HL-60/S4 treated with phorbol 12-myristate 13-acetate at 8.2 ng/mL for 4 days and 3 days (cell line): ENCODE measurements around the gene DMRTB1.
"Not testable (repeated sequence)": the region's sequence is repeated elsewhere in the genome, so short reads cannot be mapped to it uniquely, and the experiment has no call there.

Experiments used
- in situ Hi-C: fragments of 300-500 bp; cut with MboI; formaldehyde crosslinking; loops from 2 replicates; pipeline ENCODE4 v1.15.0; 2022; ENCODE audit warnings: low sequenced_read_pairs

The DMRTB1 gene

DNA sequence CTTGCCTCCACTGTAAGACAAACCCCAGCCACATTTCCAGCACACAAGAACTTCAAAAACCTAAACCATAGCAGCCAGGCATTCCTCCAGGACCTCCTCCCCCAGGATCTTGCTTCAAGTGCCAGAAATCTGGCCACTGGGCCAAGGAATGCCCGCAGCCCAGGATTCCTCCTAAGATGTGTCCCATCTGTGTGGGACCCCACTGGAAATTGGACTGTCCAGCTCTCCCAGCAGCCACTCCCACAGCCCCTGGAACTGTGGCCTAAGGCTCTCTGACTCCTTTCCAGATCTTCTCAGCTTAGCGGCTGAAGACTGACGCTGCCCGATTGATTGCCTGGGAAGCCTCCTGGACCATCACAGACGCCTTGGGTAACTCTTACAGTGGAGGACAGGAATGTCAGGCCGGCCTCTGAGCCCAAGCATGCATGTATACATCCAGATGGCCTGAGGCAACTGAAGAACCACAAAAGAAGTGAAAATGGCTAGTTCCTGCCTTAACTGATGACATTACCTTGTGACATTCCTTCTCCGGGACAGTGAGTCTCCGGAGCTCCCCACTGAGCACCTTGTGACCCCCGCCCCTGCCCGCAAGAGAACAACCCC, 24.7 kb upstream of the DMRTB1 start:
- in situ Hi-C loops = not testable (repeated sequence)

DNA sequence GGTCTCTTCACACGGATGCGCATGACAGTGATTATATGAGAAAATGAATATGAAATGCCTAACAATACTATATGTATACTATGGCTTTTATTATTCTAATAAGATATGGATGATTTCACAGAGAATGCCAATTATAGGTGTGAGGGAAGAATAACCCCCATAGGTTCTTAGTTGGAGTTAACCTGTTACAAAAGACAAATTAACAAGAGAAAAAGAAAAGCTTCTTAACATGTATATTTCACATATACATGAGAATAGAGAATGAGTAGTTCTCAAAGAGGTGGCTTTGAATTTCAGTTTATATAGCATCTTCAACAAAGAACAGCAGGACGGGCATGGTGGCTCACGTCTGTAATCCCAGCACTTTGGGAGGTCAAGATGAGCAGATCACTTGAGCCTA, 24.0 kb upstream of the DMRTB1 start:
- in situ Hi-C loops = no loop called here

DNA sequence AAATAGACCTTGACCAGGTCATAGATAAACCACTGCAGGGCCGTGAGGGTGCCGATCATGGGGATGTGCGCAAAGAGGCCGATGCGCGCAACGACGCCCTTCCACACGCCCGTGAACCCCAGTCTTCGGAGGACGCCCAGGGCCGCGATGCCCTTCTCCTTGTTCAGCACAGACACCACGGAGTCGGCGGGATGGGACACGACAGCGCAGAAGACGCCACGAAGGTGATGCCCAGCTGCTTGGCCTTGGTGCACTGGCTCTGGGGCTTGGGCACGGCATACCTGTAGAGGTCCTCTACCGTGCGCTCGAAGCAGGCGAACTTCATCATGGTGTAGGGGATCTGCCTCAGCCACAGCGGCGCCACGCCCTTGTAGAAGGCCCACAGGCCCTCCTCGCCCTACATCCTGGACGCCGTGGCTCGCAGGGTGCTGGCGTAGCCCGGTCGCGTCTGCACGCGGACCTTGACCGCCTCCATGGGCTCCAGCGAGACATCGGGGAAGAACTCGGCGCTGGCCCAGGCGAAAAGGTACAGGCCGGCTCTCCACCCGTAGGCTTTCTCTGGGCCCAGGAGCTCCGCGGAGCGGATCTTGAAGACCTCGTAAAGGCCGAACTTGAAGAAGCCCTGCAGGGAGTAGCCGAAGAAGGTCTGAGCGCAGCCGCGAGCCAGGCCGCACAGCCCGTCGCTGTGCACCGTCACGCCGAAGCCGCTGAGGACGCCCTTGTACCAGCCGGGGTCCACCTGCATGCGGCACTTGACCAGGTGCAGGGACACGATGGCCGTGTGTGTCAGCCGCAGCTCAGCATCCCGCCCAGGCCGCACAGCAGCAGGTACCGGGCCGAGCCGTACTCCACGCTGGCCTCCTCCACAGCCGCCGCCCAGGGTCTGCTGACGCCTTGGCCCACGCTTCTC, 20.5 kb upstream of the DMRTB1 start:
- in situ Hi-C loops = no loop called here

DNA sequence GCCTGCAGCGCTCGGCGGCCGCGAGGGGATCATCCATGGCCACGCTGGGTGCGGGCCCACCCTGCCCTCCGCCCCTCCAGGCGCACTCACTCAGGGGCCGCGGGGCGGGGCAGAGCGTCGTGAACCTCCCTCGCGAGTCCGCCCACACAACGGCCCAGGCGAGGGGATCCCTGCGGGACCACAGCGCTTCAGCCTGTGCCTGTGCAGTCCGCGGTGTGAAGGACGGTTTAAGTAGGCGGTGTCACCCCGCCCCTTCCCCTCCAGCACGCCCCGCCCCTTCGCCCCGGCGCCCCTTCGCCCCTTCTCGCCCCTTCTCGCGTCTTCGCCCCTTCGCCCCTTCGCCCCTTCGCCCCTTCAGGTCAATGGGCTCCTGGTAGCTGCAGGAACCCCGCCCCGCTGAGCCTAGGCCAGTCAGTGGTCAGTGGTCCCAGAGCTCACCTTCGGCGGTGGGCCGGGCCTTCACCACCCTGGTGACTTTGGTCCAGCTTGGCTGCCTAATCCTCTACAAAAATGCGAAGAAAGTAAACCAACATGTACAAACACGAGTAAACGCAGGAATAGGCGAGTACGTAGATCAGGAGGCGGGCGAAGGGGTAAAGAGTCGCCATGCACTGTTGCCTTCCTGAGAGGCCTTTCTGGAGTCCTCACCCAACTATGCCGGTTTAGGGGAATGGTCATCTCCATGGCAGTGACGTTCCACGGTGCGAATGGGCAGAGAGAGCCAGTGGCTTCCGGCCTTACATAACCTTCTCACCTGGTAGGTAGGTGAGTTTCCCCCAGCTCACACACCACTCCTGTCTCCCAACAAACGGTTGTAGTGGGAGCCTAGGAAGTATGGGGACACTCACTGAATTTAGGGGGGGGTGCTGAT, 19.6 kb upstream of the DMRTB1 start:
- in situ Hi-C loops = no loop called here

DNA sequence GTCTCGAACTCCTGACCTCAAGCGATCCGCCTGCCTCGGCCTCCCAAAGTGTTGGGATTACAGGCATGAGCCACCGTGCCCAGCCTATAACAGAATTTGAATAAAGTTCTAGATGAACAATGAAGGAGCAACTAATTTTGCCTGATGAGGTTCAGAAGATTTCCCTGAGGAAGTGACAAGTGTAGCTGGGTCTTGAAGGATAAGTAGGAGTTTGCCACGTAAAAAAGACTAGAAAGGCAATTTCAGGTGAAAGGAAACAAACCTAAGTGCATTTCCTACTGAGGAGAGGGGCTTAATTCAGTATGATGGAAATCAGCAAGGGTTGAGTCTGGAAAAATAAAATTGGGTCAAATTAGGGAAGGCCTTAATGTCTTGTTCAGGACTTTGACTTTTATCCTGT, 18.6 kb upstream of the DMRTB1 start:
- in situ Hi-C loops = no loop called here

DNA sequence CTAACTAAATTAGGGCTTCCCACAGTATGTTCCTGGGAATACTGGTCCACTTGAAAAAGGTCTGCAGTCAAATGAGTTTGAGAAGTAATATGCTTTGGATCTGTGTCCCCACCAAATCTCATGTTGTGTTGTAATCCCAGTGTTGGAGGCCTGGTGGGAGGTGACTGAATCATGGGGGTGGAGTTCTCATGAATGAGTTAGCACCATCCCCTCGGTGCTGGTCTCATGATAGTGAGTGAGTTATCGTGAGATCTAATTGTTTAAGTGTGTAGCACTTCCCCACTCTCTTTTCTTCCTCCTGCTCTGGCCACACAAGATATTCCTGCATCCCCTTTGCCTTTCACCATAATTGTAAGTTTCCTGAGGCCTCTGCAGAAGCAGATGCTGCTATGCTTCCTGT, 16.9 kb upstream of the DMRTB1 start:
- in situ Hi-C loops = no loop called here

DNA sequence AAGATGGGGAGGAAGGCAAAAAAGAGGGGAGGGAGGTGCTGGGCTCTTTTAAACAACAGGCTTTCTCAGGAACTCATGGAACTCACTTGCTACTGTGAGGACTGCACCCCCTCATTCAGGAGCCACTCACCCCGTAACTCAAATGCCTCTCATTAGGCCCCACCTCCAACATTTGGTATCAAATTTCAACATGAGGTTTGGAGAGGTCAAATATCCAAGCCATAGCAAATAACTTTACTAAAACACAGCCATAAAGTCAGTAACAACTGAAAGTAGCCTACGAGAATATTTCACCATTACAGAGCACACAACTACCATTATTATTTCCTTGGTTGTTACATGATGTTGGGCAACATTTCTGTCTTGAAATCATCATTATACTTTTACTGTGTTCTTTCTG, 13.1 kb upstream of the DMRTB1 start:
- in situ Hi-C loops = no loop called here

DNA sequence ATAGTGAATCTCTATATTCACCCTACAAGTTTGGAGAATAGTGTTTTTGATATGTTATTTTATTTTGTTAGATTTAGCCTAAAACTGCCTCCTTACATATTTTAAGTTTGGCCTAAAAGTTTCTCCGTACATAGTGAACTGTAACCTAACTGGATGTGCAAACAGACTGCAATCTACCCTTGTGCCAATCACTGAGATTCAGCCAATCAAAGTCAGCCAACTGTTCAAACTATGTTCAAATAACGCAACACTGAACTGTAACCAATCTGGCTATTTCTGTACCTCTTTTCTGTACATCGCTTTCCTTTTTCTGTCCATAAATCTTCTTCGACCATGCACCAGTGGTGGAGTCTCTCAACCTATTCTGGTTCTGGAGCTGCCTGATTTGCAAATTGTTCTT, 11.8 kb upstream of the DMRTB1 start:
- in situ Hi-C loops = no loop called here

DNA sequence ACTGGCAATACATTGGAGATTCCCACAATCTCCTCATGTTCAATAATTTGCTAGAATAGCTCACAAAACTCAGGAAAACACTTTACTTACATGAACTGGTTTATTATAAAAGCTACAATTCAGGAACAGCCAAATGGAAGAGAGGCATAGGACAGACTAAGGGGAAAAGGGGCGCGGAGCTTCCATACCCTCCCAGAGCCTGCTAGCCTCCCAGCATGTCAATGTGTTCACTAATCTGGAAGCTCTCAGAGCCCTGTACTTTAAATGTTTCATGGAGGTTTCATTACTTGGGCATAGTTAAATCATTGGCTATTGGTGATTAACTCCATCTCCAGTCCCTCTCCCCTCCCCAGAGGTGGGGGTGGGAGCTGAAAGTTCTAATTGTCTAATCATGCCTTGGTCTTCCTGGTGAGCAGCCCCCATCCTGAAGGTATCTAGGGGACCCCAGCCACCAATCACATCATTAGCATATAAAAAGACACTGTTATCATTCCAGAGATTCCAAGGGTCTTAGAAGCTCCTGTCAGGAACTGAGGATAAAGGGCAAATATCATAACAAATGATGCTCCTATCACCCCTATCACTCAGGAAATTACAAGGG, 10.9 kb upstream of the DMRTB1 start:
- in situ Hi-C loops = no loop called here

DNA sequence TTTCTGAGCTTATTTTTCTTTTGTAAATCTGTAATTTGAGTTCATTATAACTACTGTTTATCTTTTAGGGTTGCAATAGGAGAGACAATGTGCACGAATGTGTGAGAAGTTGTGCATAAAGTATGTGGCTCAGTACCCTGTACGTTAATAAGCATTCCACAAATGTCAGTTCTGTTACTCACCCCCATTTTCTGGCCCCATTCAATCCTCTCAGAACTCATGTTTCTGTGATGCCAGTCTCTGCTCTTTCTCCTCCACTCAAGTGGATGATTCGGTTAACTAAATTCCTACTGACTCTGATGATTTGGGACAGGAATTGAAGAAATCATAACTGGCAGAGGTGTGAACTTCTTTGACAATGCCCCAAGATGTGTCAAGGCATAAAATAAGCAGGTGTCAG, 10.2 kb upstream of the DMRTB1 start:
- in situ Hi-C loops = no loop called here

DNA sequence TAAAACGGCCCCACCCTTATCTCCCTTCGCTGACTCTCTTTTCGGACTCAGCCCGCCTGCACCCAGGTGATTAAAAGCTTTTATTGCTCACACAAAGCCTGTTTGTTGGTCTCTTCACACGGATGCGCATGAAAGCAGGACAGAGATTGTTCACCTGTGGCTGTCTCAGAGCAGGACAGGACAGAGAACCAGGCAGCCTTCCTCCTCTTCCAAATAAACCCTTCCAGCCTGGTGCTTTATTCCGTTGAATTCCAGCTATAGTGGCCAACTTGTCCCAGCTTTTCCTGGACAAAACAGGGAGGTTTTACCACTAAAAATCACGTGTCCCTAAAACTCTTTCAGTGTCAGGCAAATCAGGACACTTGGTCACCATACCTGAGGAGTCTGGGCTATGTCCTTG, 9.5 kb upstream of the DMRTB1 start:
- in situ Hi-C loops = no loop called here

DNA sequence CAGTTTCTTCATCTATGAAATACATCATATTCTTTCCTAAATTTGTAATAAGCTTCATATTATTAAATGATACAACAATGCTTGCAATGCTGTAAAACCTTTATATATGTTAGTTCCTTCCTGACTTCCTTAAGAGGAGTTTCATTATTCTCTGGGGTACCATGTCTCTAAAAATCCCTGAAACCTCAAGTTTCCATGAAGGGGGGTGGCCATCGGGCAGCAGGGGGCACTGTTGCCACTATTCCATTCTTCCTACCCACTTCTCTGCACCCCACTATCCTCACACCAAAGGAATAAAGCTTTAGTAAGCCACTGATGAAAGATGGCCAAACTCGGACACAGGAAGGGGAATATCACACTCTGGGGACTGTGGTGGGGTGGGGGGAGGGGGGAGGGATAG, 9.0 kb upstream of the DMRTB1 start:
- in situ Hi-C loops = no loop called here

DNA sequence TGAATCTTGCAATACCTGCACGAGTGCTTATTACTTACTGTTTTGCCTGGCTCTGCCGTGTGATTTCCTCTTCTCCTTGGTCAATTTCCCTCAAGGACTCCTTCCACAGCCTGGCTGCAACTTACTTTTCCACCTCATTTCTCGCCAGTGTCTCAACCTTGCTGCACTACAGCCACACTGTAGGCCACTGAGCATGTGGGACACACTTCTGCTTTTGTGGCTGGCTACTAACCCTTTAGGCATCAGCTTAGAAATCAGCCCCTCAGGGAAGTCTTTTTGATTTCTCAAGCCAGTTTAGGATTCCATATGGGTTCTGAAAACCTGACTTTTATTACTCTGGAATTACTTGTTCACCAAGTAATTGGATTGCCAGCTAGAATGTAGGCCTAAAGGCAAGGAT, 5.2 kb upstream of the DMRTB1 start:
- in situ Hi-C loops = no loop called here

DNA sequence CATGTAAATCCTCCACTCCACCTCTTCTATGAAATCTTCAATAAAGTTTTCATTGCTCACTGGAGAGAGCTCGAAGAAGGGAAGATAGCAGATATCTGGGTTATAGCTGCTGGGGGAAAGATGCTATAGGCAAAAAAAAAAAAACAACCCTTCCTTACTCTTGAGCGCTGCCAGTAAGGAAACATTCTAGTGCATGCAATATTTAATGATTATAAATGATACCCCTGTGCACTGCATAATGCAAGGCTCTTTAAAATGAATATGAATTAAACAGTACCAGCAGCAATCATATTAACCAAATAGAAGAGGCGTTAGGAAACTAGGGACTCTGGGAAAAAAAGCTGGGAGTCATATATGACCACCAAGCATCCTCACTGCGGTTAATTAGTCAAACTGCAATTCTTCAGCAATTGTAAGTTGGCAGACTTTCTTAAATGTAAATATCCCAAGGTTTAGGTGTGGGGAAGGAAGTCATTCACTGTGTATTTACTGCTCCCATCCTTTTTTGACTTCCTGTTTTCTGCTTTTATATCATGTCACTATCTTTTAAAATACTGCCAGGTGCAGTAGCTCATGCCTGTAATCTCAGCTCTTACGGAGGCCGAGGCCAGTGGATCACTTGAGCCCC, 3.7 kb upstream of the DMRTB1 start:
- in situ Hi-C loops = no loop called here

DNA sequence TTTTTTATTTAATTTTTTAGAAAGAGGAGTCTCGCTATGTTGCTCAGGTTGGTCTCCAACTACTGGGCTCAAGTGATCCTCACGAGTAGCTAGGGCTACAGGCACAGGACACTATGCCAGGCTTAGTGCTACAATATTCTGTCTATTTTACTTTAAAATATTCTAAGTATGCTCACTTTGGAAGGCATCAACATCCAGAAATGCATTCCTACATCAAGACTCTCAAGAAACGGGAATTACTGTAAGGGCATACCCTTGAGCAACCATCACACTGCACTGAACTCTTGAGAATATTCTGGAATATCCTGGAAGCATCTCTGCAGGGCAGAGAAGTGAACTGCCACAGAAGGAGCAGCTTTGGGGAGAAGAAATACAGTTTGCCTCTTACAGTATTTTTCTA, 565 bp upstream of the DMRTB1 start:
- in situ Hi-C loops = no loop called here

DNA sequence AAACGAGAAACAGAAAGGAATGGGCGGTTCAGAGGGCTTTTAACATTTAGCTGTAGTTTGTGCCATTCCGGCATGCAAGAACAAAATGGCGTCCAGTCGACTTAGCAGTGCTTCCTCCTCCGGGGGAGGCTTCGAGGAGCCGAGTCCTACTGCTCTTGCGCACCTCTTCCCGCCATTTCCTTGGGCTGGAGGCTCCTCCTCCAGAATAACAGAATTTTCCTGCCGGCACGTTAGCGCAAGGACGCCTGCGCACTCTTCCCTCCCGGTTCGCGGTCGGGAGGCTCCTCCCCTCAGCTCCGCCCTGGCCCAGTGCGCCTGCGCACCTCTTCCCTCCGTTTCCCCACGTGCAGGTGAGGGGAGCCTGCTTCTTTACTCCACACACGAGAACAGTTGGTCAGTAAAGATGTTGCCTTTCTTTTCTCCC, 1.0 kb downstream of the DMRTB1 start:
- in situ Hi-C loops = no loop called here

DNA sequence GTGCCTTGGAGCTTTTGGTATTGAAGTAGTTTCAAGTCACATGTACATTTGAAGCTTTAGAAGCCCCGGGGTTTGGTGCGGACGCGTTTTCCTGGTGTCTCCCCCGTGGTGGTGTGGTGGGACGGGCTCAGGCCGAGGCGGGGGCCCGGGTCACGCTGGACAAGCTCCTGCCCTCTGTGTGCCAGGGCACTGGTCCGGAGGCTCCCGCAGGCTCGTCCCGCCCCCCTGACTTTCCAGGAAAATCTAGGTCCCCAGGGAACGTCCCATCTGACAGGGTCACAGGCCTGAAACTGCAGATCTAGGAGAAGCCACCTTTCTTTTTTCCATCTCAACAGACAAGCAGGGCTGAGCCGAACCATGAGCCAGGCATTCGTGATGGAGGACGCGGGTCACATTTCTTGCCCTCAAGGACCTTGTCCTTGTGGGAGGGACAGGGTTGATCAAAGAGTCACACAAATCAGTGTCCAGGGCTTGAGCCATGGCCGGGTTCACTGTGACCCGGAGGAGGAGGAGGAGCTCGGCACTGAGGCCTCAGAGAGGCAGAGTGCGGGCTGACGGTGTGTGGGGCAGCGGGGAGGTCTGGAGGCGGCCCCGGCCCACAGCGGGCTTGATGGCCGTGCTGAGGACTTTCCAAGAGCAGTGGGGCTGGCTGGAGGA, 1.6 kb downstream of the DMRTB1 start:
- in situ Hi-C loops = no loop called here

DNA sequence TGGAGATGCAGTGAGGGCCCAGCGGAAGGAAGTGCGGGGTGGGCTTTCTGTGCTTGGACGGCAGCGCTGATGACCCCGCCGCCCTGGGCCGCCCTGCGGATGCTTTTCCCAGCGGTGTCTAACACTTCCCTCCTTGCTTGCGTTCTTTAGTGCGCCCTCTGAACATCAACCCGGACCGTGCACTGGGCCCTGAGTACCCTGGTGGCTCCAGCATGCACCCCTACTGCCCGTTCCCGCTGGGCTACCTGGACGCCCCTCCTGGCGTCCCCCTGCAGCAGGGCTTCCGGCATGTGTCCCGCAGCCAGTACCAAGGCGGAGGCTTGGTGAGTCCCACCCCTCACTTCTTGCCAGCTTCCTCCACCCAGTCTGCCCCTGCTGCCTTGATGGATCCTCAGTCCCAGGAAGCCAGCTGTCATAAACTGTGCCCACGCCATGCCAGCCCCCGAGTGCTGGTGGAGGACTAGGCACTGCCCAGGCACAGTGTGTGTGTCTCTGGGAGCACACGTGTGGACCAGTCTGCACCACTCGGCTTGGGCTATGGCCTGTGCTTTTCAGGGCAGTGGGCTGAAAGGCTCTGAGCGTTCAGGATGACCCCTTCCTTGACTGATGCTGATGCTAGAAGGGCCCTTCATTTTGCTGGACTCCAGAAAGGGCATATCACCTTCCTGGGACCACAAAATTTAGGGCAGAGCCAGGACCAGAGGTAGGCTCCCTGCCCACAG, 2.3 kb downstream of the DMRTB1 start:
- in situ Hi-C loops = no loop called here

DNA sequence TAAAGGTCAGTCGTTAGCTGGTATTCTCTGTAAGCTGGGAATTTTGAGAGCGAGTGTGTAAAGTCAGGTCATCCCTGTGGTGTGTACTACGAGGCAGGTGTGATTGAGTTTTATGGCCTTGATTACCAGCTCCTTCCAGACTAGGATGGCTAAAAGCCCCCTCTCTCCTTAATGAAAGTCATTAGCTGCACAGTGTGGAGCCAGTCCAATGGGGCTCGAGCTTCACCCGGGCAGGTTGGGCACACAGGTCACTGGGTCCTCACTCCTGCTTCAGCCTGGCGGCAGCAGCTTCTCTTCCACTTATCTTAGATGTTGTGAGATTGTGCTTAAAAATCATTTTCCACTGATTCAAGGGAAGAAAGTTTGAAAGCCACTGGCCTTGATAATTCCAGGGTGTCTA, 3.0 kb downstream of the DMRTB1 start:
- in situ Hi-C loops = no loop called here
